ENCODE data around the gene ZIM2.
"Not testable (repeated sequence)": the region's sequence is repeated elsewhere in the genome, so short reads cannot be mapped to it uniquely, and the experiment has no call there.

ZIM2 gene

GRCh38 chr19:56840451-56841192 lies at the start of gene ZIM2, which contains the start of gene PEG3:
Gene ZIM2 (minus strand): TSS chr19:56840726. CDS start chr19:56824277, 16,449 bp downstream.
Gene PEG3 (minus strand): TSS chr19:56840726. CDS start chr19:56824655, 16,071 bp downstream.
- DNase-seq: no peak

DNA sequence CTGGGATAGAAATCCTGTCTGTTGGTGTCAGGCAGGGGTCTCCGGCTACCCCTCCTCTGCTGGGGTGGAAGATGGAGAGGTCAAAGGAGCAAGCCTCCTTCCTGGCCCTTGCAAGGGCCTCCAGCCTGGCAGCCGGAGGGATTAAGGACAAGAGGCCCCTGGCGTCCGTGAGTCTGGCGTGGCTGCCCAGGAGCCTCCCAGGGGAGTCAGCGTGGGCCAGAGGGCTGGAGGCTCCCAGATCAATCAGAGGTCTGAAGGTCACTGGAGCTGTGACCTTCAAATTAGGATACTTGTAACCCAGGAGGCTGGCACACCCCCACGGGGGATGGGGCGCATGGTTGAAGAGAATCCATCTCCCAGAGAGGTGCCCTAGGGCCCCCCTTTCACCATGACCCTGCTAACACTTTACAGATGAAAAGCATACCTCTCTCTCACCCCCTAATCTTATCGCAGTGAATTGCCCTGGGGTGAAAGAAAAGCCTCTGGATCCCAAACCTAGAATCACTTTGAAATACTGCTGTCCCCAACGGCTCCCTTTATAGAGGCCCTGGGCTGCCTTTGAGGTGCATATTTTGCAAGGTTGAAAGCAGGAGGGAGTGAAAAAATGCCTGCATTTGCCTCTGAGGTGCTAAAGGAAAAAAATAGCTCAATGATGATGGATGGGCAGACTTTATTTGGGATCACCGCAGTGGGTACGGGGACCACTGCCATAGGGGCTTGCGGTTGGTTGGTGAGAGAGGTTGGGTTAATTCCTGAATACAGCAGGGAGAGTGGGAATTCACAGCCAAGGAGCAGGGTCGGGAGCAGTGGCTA lies 44.9 kb upstream of the ZIM2 start:
- DNase-seq: no peak

DNA sequence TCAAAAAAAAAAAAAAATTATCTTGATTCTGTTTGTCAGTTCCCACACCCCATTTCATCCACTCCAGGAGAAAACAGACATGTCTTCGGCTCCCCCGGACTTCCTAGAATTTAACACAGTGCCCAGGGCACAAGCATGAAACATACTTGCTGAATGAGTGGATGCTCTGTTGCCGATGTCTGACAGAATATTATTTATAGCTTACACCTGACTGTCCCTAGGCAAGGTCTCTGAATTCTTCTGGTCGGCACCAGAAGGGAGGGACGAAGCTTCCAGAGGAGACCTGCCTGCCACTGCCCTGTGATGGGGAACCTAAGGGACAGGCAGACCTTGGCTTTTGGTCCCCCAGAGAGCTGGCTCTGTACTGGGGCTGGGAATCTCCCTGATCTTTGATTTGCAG lies 43.9 kb upstream of the ZIM2 start:
- no peak for DNase-seq

- DNase-seq: no peak
Observed at GRCh38 chr19:56880592-56881190, 40.2 kb upstream of the ZIM2 start.

DNA sequence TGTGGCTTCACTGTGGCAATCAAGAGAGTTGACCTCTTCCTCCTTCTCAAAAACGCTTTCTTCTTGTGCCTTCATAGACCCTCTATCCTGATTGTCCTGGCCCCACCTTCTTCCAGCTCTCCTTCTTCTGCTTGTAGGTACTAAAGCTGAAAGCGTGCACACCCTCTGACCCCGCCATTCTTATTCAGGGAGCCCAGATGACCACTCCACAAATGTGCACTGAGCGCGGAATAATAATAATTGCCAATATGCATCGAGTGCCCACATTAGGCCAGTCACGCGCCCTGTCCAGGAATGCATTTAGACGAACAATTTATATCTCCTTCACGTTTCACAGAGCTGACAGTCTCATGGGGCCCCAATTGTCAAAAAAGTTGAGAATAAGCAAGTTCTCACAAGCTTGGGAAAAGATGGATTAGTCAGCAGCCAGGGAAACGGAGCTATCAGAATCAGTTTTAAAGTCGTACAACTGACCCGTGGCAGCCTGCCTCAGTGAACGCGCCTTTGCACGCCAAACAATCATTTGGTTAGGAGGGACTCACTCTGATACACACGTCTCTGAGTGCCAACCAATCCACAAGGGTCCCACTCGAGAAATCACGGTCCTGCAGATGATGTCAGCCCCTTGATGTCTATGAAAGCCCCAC lies 36.7 kb upstream of the ZIM2 start:
- no peak for DNase-seq

- DNase-seq: no peak
Observed at GRCh38 chr19:56875717-56876116, 35.2 kb upstream of the ZIM2 start.

- no peak for DNase-seq
Observed at GRCh38 chr19:56874530-56874929, 34.0 kb upstream of the ZIM2 start.

DNA sequence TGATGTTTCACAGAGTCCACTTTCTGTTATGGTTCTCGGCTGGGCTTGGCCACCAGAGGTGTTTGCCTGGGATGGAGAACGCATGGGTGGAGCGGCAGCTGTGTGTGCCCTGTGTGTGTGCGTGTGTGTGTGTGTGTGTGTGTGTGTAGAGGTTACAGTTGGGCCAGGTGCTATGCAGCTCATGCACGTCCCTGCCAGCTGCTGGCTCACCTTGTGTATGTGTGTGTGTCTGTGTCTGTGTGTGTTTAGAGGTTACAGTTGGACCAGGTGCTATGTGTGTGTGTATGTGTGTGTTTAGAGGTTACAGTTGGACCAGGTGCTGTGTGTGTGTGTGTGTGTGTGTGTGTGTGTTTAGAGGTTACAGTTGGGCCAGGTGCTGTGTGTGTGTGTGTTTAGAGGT lies 33.0 kb upstream of the ZIM2 start:
- DNase-seq: no peak

DNA sequence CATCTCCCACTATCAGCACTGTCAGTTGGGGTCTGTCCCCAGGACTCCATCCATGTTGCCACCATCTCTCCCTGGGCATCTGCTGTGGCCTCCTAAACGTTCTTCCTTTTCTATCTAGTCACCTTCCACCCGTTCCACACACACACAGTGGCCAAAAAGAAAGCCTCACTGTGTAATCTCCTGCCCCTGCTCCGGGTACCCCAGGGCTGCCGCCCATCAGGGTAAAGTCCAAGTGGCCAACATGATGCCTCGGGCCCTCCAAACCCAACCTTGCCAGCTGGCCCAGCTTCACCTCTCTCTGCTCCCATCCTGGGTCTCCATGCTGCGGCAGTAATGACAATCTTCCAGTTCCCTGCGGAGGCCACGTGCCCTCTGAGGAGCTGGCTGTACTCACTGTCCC lies 29.4 kb upstream of the ZIM2 start:
- no peak for DNase-seq

GRCh38 chr19:56868446-56868845 lies 27.9 kb upstream of the ZIM2 start:
- no peak for DNase-seq

DNA sequence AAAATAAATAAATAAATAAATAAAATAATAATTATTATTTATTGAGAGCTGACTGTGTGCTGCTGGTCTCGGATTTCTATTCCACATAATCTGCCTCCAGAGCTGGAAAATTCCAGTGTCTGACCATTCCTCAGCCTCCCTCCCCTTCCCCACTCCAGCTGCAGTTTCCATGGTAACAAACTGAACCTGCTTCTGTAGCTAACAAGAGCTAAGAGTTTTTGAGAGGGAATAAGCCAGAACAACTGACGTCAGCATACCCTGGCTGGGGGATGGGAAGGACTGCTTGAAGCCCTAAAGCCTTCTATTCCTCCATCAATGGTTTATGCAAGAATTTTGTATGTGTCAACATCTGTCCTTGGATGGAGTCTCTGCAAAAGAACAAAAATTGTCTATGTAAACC lies 26.0 kb upstream of the ZIM2 start:
- no peak for DNase-seq

- DNase-seq: no peak
Observed at GRCh38 chr19:56864443-56865125, 24.1 kb upstream of the ZIM2 start.

- DNase-seq: no peak
Observed at GRCh38 chr19:56862741-56863140, 22.2 kb upstream of the ZIM2 start.

DNA sequence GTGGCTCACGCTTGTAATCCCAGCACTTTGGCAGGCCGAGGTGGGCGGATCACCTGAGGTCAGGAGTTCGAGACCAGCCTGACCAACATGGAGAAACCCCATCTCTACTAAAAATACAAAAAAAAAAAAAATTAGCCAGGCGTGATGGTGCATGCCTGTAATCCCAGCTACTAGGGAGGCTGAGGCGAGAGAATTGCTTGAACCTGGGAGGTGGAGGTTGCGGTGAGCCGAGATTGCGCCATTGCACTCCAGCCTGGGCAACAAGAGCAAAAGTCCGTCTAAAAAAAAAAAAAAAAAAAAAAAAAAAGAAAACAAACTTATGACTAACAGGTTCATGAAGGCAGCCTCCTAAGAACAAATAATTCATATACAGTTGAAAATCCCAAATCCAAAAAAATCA lies 19.9 kb upstream of the ZIM2 start:
- DNase-seq: not testable (repeated sequence)

DNA sequence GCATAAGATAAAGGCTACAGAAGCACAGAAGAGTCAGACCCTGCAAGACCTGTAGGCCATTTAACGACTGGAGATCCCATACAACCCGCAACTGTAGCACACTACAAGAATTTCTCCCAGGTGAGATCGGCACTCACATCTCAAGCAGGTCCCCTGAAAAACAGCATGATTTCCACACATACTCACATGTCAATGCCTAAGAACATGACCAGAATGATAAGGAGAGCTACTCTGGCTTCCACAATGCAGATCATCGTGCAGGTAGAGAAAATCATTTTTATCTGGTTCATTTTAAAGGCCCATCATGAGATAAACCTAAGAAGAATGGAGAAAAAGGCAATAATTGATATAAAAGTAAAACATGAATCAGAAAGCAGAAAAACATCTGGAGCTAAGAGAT lies 17.5 kb upstream of the ZIM2 start:
- no peak for DNase-seq

- DNase-seq: no peak
Observed at GRCh38 chr19:56856822-56857221, 16.3 kb upstream of the ZIM2 start.

GRCh38 chr19:56852361-56852760 lies 11.8 kb upstream of the ZIM2 start:
- not testable (repeated sequence) for DNase-seq

GRCh38 chr19:56848166-56848565 lies 7.6 kb upstream of the ZIM2 start:
- no peak for DNase-seq

DNA sequence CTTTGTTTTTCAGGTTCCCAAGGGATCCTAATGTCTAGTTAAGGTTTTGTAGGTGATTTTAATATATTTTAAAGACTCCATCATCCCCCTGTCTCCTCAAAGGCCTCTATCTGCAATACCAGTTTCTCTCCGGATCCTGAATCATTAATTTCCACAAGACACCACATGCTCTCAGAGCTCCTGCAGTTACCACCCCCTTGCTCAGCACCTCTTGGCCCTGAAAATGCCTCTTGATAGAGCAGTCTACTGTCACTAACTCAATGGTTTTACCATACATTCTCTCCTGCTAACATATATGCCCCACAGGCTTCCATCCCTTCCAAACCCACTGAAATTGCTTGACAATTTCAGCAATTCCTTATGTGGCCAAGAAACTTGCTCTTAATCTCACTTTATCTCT lies 1.9 kb upstream of the ZIM2 start:
- DNase-seq: no peak

DNA sequence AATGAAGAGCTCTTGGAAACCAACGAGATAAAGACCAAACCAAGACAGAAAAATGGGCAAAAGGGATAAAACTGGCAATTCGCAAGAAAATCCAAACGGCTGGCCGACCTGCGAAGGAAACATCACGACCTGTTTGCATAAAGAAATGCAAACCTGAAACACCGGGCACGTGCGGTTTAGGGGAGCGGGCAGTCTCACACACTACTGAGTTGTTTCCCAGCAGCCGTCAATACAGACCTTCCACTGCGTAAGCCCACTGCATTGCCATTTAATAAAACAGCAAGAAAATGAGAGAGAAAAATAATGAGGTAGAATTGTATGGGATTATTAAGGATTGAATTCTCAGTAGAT lies 642 bp upstream of the ZIM2 start:
- DNase-seq: no peak

GRCh38 chr19:56839652-56840450 lies 675 bp downstream of the ZIM2 start:
- DNase-seq: peak; percentile 6
